Esophagus muscularis mucosa (tissue), 3 donors: Measurements from ENCODE around the gene RARB.

ENCODE experiments used
- POLR2A ChIP-seq: fragments of 450-650 bp; IDR thresholded peaks from one replicate; pipeline ENCODE4 v1.6.1; 2017; ENCODE audit warnings: antibody characterized with exemption, moderate library complexity, mild to moderate bottlenecking, low read depth
- TF ChIP-seq, protein P1 (sequence below), 3 experiments: fragments of 200-600 bp in 2 of 3; fragments of 450-650 bp in 1 of 3; sonication (generic) in 2 of 3; IDR thresholded peaks; one replicate each; pipeline ENCODE4 v1.5.1; 2017 to 2019; ENCODE audit warnings: antibody characterized with exemption in 3 of 3, mild to moderate bottlenecking in 2 of 3, moderate library complexity in 1 of 3

DNA sequence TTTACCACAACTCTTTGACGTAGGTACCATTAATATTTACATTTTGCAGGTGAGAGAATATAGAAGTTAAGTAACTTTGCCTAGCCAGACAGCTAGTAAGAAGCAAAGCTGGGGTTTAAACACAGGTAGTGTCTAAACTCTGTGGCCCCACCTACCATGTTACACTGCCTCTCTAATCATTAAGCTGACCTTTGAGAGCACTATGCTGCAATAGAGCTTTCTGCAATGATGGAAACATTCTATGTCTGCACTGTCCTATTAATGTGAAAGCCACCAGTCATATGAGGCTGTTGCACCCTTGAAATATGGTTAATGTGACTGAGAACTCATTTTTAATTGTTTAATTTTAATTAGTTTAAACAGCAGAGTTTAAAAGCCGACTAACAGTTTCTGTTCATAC lies 6.3 kb upstream of the RARB start:
- TF ChIP-seq, protein P1, sequence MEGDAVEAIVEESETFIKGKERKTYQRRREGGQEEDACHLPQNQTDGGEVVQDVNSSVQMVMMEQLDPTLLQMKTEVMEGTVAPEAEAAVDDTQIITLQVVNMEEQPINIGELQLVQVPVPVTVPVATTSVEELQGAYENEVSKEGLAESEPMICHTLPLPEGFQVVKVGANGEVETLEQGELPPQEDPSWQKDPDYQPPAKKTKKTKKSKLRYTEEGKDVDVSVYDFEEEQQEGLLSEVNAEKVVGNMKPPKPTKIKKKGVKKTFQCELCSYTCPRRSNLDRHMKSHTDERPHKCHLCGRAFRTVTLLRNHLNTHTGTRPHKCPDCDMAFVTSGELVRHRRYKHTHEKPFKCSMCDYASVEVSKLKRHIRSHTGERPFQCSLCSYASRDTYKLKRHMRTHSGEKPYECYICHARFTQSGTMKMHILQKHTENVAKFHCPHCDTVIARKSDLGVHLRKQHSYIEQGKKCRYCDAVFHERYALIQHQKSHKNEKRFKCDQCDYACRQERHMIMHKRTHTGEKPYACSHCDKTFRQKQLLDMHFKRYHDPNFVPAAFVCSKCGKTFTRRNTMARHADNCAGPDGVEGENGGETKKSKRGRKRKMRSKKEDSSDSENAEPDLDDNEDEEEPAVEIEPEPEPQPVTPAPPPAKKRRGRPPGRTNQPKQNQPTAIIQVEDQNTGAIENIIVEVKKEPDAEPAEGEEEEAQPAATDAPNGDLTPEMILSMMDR (IDR thresholded peaks at IDR 0.05) = no peak
- no peak for TF ChIP-seq POLR2A
